WERI-Rb-1 (cell line): ENCODE measurements around the gene STARD3.

Experiments
- DNase-seq: peaks from one replicate; pipeline ENCODE4 v3.0.0-alpha.2; 2020
- H3K27ac ChIP-seq: fragments of 250-450 bp; sonication (Bioruptor Pico); 2 replicates; pipeline ENCODE4 v1.5.1; 2020; ENCODE audit warnings: mild to moderate bottlenecking, moderate library complexity
- H3K27me3 ChIP-seq: fragments of 250-450 bp; sonication (Bioruptor Pico); 2 replicates; pipeline ENCODE4 v1.5.1; 2021; ENCODE audit warnings: mild to moderate bottlenecking, low read depth, moderate library complexity; ENCODE audit not compliant: insufficient read depth, severe bottlenecking
- H3K36me3 ChIP-seq: fragments of 250-450 bp; sonication (Bioruptor Pico); 2 replicates; pipeline ENCODE4 v1.5.1; 2020; ENCODE audit warnings: mild to moderate bottlenecking, moderate library complexity
- H3K4me3 ChIP-seq: 2 replicates; pipeline ENCODE4 v1.5.1; 2011; ENCODE audit warnings: low read depth, mild to moderate bottlenecking, control low read depth, low read length
- H3K9me3 ChIP-seq: fragments of 250-450 bp; sonication (Bioruptor Pico); 2 replicates; pipeline ENCODE4 v1.5.1; 2021; ENCODE audit warnings: mild to moderate bottlenecking, moderate library complexity; ENCODE audit not compliant: severe bottlenecking
- CTCF ChIP-seq: IDR thresholded peaks from 2 replicates; pipeline ENCODE4 v1.5.1; 2011; ENCODE audit warnings: low read depth, mild to moderate bottlenecking, control low read depth, inconsistent platforms, low read length

STARD3 gene

DNA sequence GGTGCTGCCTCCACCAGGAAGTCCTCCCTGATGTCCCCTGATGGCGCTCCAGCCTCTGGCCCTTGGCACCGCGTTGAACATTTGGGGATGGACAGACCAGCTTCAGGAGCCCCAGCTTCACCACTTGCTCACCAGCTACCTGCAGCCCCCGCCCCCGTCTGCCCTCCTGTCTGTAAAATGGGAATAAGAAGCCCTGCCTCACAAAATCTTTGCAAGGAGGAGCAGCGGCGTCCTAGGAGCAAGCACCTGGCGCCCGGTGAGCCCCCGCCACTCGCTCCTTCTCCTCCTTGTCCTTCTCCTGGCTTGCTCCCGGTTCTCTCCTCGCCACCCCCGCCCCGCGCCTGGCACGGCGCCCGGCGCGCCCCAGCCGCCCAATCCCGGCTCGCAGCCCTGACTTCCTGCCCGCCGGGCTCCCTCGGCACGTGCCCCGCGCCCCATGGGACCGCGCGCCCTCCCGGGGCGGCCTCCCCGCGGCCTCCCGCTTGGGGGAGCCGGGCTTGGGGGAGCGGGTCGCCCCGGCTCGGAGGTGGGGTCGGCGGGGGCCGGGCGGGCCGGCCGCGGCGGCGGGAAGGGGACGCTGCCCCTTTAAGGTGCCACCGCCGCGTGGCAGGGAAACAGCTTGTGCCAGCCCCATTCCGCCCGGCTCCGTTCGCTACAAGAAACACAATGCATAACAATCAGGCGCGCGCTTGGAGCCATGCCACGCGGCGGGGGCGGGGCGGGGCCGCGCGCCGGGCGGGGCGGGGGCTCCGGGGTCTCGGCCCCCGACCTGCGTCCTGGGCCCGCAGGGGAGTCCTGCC is 19.3 kb upstream of the STARD3 start:
- no peaks in the 10 kb centered on the region for H3K36me3 ChIP-seq
- peaks cover 66% of the 10 kb centered on the region for H3K27me3 ChIP-seq
- no peaks in the 10 kb centered on the region for H3K9me3 ChIP-seq
- peak overlapping the region; percentile 85 for H3K4me3 ChIP-seq
- no peak overlapping the region for H3K27ac ChIP-seq
- peak; percentile 54 for DNase-seq
- TF ChIP-seq CTCF, result no peak

GRCh38 chr17:39618246-39618913 is 18.6 kb upstream of the STARD3 start:
- Histone ChIP-seq H3K27me3 (peaks cover 59% of the 10 kb centered on the region), H3K27ac (no peak overlapping the region; the same call in 1 of the 2 replicates), H3K36me3 (no peaks in the 10 kb centered on the region), H3K9me3 (no peaks in the 10 kb centered on the region), H3K4me3 (peak overlapping the region; percentile 85)
- DNase-seq, result no peak
- TF ChIP-seq CTCF, result no peak

DNA sequence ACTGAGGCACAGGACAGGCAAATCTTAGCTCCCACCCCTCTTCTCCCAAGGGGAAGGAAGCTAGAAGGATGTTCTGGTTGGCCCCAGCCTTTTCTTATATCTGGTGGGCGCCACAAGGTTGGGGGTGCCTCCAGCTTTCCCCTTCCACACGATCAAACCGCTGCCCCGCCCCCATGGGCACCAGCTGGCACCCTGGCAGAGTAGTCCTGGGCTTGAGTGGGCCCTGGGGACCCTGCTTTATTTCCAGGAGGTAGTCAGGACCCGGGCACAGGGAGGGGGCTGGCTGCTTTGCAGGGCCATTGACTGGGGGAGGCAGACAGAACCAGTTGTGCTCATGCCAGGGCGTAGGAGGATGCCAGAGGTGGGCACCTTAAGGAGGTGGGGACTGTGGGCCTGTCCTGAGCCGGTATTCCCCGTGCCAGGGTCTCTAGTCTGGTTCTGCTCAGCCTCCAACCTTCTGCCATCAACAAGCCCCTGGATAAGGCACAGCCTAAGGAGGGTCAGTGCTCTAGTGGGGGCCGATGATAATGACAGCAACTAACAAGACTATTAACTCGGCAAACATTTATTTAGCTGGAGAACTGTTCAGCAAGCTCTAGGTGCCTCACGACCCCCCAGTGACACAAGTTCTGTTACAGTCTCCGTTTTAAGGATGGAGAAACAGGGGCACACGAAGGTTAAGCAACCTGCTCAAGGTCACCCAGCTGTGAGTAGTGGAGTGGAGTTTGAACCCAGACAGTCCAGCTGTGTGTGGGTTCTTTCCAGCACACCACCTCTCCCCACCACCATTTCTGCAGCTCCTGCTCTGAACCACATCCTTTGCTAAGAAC is 17.8 kb upstream of the STARD3 start:
- Histone ChIP-seq H3K9me3 (no peaks in the 10 kb centered on the region), H3K4me3 (peak overlapping the region; percentile 85), H3K27me3 (peaks cover 51% of the 10 kb centered on the region), H3K36me3 (no peaks in the 10 kb centered on the region), H3K27ac (no peak overlapping the region; the same call in 1 of the 2 replicates)
- no peak for DNase-seq
- TF ChIP-seq CTCF, result no peak

GRCh38 chr17:39619786-39620101 is 17.2 kb upstream of the STARD3 start:
- Histone ChIP-seq H3K36me3 (no peaks in the 10 kb centered on the region), H3K27ac (no peak overlapping the region), H3K27me3 (peaks cover 45% of the 10 kb centered on the region), H3K9me3 (no peaks in the 10 kb centered on the region), H3K4me3 (no peak overlapping the region)
- DNase-seq, result no peak
- no peak for TF ChIP-seq CTCF

GRCh38 chr17:39621523-39622379 is 15.2 kb upstream of the STARD3 start:
- H3K4me3 ChIP-seq, result no peak overlapping the region

More at GRCh38 chr17:39621523-39622379, 15.2 kb upstream of the STARD3 start:
- peak; percentile 100 for TF ChIP-seq CTCF
- no peak overlapping the region for H3K27ac ChIP-seq
- peak; percentile 91 for DNase-seq
- no peaks in the 10 kb centered on the region for H3K9me3 ChIP-seq
- H3K27me3 ChIP-seq, result peaks cover 25% of the 10 kb centered on the region
- no peaks in the 10 kb centered on the region for H3K36me3 ChIP-seq
